HG03521 (cell line): ENCODE measurements around the gene SMC5.
"Not testable (repeated sequence)": the region's sequence is repeated elsewhere in the genome, so short reads cannot be mapped to it uniquely, and the experiment has no call there.

Experiments used
- ATAC-seq: cut with Tn5 transposase; IDR thresholded peaks from one replicate; pipeline ENCODE4 v1.9.1; 2021; ENCODE audit warnings: mild to moderate bottlenecking, moderate library complexity; ENCODE audit not compliant: unreplicated experiment

Gene SMC5

GRCh38 chr9:70355801-70356200, 97.0 kb downstream of the SMC5 start:
- ATAC-seq = no peak

- ATAC-seq = no peak
These were observed 104.2 kb downstream of the SMC5 start for GRCh38 chr9:70362952-70363351.

- ATAC-seq = no peak
These were observed 105.0 kb downstream of the SMC5 start for GRCh38 chr9:70363760-70364159.

GRCh38 chr9:70367305-70367930, 108.6 kb downstream of the SMC5 start:
- ATAC-seq = no peak

- ATAC-seq = no peak
These were observed 116.3 kb downstream of the SMC5 start for GRCh38 chr9:70374962-70375618.

GRCh38 chr9:70382046-70382708, 123.4 kb downstream of the SMC5 start:
- no peak for ATAC-seq

GRCh38 chr9:70382709-70383605, 124.2 kb downstream of the SMC5 start:
- no peak for ATAC-seq

- ATAC-seq = no peak
These were observed 126.6 kb downstream of the SMC5 start for GRCh38 chr9:70385426-70385825.

GRCh38 chr9:70387663-70388062, 128.9 kb downstream of the SMC5 start:
- no peak for ATAC-seq

GRCh38 chr9:70389188-70389587, 130.4 kb downstream of the SMC5 start:
- ATAC-seq = no peak

- ATAC-seq = no peak
These were observed 131.0 kb downstream of the SMC5 start for GRCh38 chr9:70389621-70390266.

- no peak for ATAC-seq
These were observed 132.2 kb downstream of the SMC5 start for GRCh38 chr9:70390933-70391341.

- no peak for ATAC-seq
These were observed 133.4 kb downstream of the SMC5 start for GRCh38 chr9:70392189-70392588.

GRCh38 chr9:70392850-70393249, 134.1 kb downstream of the SMC5 start:
- no peak for ATAC-seq

- ATAC-seq = no peak
These were observed 136.9 kb downstream of the SMC5 start for GRCh38 chr9:70395652-70396051.

- peak; percentile 99 for ATAC-seq
These were observed 139.4 kb downstream of the SMC5 start for GRCh38 chr9:70398145-70398556.

- ATAC-seq = no peak
These were observed 140.4 kb downstream of the SMC5 start for GRCh38 chr9:70399141-70399540.

- no peak for ATAC-seq
These were observed 141.5 kb downstream of the SMC5 start for GRCh38 chr9:70400107-70400892.

GRCh38 chr9:70401241-70401640, 142.5 kb downstream of the SMC5 start:
- not testable (repeated sequence) for ATAC-seq

- no peak for ATAC-seq
These were observed 143.4 kb downstream of the SMC5 start for GRCh38 chr9:70402213-70402612.
